Measurements from ENCODE around the gene GAPDHS. TPM values are rescaled to one million over a fixed set of nuclear protein-coding genes. Genes with fewer than 3 reads are reported as not detected.

Gene GAPDHS
- total RNA-seq, 1 donor from 2014 or later = not detected

GRCh38 chr19:35524181-35524837, 8.9 kb upstream of the GAPDHS start:
- no peaks in the 10 kb centered on the region for H3K36me3 ChIP-seq (ENCODE audit: insufficient read depth, low read length)
- no peaks in the 10 kb centered on the region for H3K79me2 ChIP-seq (ENCODE audit: insufficient read depth, low read length)
- no peak overlapping the region for H3K4me2 ChIP-seq (ENCODE audit: low read length)
- no peaks in the 10 kb centered on the region for H3K4me1 ChIP-seq (ENCODE audit: insufficient read depth, low read length)
- H3K9me3 Mint-ChIP-seq (ENCODE audit: unreplicated experiment) = no peaks in the 10 kb centered on the region
- DNase-seq (ENCODE audit: low read depth) = no peak
- no peaks in the 10 kb centered on the region for H3K4me1 Mint-ChIP-seq (ENCODE audit: low read depth, unreplicated experiment)
- H3K27ac Mint-ChIP-seq (ENCODE audit: unreplicated experiment) = no peak overlapping the region
- no peaks in the 10 kb centered on the region for H3K36me3 Mint-ChIP-seq (ENCODE audit: low read depth, unreplicated experiment)
- no peak for FAIRE-seq
- no peak overlapping the region for H3K4me3 Mint-ChIP-seq (ENCODE audit: unreplicated experiment)
- H3K9ac ChIP-seq (ENCODE audit: low read length) = no peak overlapping the region
- H3K9me3 ChIP-seq (ENCODE audit: insufficient read depth, low read depth, low read length) = no peaks in the 10 kb centered on the region
- H2AFZ ChIP-seq (ENCODE audit: low read depth, low read length) = no peak overlapping the region
- no peak overlapping the region for H3K27ac ChIP-seq (ENCODE audit: low read depth, low read length)
- H3K27me3 Mint-ChIP-seq (ENCODE audit: low read depth, unreplicated experiment) = peaks cover 24% of the 10 kb centered on the region
- H3K27me3 ChIP-seq (ENCODE audit: insufficient read depth, low read length) = peaks cover 2% of the 10 kb centered on the region
- no peaks in the 10 kb centered on the region for H4K20me1 ChIP-seq (ENCODE audit: insufficient read depth, low read length)
- no peak overlapping the region for H3K4me3 ChIP-seq (ENCODE audit: insufficient read depth, low read depth, low read length)
- TF ChIP-seq CTCF (IDR thresholded peaks at IDR 0.05; ENCODE audit: insufficient read depth, low read depth, low read length) (no peak), EZH2 (IDR thresholded peaks at IDR 0.05; ENCODE audit: insufficient read depth, low read length) (no peak)

GRCh38 chr19:35525873-35526272, 7.4 kb upstream of the GAPDHS start:
- Histone ChIP-seq H3K27ac (ENCODE audit: low read depth, low read length) (no peak overlapping the region), H3K27me3 (ENCODE audit: insufficient read depth, low read length) (peaks cover 2% of the 10 kb centered on the region), H3K9ac (ENCODE audit: low read length) (no peak overlapping the region), H3K36me3 (ENCODE audit: insufficient read depth, low read length) (no peaks in the 10 kb centered on the region), H3K9me3 (ENCODE audit: insufficient read depth, low read depth, low read length) (no peaks in the 10 kb centered on the region), H3K4me2 (ENCODE audit: low read length) (no peak overlapping the region), H4K20me1 (ENCODE audit: insufficient read depth, low read length) (no peaks in the 10 kb centered on the region), H3K79me2 (ENCODE audit: insufficient read depth, low read length) (no peaks in the 10 kb centered on the region), H3K4me3 (ENCODE audit: insufficient read depth, low read depth, low read length) (no peak overlapping the region), H3K4me1 (ENCODE audit: insufficient read depth, low read length) (no peaks in the 10 kb centered on the region), H2AFZ (ENCODE audit: low read depth, low read length) (no peak overlapping the region)
- TF ChIP-seq CTCF (IDR thresholded peaks at IDR 0.05; ENCODE audit: insufficient read depth, low read depth, low read length) (no peak), EZH2 (IDR thresholded peaks at IDR 0.05; ENCODE audit: insufficient read depth, low read length) (no peak)
- DNase-seq (ENCODE audit: low read depth) (no peak), FAIRE-seq (no peak)
- Mint-ChIP-seq H3K27me3 (ENCODE audit: low read depth, unreplicated experiment) (peaks cover 27% of the 10 kb centered on the region), H3K36me3 (ENCODE audit: low read depth, unreplicated experiment) (no peaks in the 10 kb centered on the region), H3K4me1 (ENCODE audit: low read depth, unreplicated experiment) (no peaks in the 10 kb centered on the region), H3K9me3 (ENCODE audit: unreplicated experiment) (no peaks in the 10 kb centered on the region), H3K27ac (ENCODE audit: unreplicated experiment) (no peak overlapping the region), H3K4me3 (ENCODE audit: unreplicated experiment) (no peak overlapping the region)

Data from astrocyte (in vitro differentiated cells and primary cell).